ENCODE data around the gene DPM3. TPM values are rescaled to one million over a fixed set of nuclear protein-coding genes. Genes with fewer than 3 reads are reported as not detected.

Gene DPM3
- total and polyA plus RNA-seq, 2 of the 13 experiments (the other 11 are each of a cell fraction or from before 2014, with no cell fraction given) = 23.2 to 53.4 TPM

DNA sequence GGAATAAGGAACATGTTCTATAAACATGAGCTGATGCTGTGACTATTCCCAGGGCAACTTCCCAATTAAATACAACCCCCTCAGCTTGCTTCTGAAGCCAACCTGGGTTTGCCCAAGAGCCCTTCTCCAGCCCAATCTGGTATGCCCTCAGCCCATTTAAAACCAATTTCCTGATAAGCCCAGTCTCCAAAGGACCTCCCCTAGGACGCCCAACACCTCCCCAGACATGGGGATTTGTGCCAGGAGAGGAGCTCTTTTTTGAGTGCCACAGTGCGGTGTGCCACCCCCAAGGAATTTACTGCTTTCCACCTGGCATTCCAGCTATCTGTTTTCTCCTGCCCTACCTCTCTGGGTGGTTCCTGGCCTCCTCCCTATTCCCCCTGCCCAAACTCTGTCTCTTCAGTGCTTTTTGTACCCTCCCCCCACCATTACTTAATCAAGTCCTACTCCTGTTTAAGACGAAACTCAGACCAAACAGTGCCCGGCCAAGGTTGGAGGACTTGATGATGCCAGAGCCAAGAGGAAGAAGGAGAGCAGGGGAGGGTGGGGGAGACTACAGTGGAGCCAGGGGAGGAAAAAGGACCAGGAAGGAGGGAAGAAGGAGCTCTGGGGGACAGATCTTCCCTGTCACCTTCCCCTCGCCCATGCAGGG lies 24.1 kb downstream of the DPM3 start:
- no peaks in the 10 kb centered on the region for H3K79me2 ChIP-seq (ENCODE audit: insufficient read depth, low read length)
- H2AFZ ChIP-seq (ENCODE audit: low read length) = no peak overlapping the region
- no peaks in the 10 kb centered on the region for H4K20me1 ChIP-seq (ENCODE audit: insufficient read depth, low read length)
- no peak overlapping the region for H3K4me2 ChIP-seq (ENCODE audit: low read depth, low read length)
- no peak overlapping the region for H3K9ac ChIP-seq (ENCODE audit: insufficient read depth, low read depth, low read length)
- H3K27me3 ChIP-seq (ENCODE audit: control insufficient read depth in 1 of 2, insufficient read depth in 2 of 2, low read length in 2 of 2) = peaks cover 0 to 7% of the 10 kb centered on the region in 2 experiments; a peak in 1 of 5 replicates
- no peaks in the 10 kb centered on the region for H3K36me3 ChIP-seq (replicated peaks in 1 of 2; ENCODE audit: control insufficient read depth in 1 of 2, insufficient read depth in 2 of 2, low read length in 2 of 2)
- FAIRE-seq (no peak), DNase-seq (ENCODE audit: low spot score) (no peak), ATAC-seq (no peak)
- CTCF ChIA-PET (ENCODE audit: low intra/inter-chr PET ratio, low total read pairs) = no interaction called here
- TF ChIP-seq ETV5 (CRISPR knock-in tag; IDR thresholded peaks at IDR 0.05; ENCODE audit: borderline replicate concordance) (no peak), SP5 (CRISPR knock-in tag; IDR thresholded peaks at IDR 0.05; ENCODE audit: borderline replicate concordance, low read depth) (no peak), CREM (IDR thresholded peaks at IDR 0.05) (no peak), CREM (CRISPR knock-in tag; IDR thresholded peaks at IDR 0.05) (no peak), ZNF773 (CRISPR knock-in tag; IDR thresholded peaks at IDR 0.05; ENCODE audit: borderline replicate concordance) (no peak), ATF7 (IDR thresholded peaks at IDR 0.05) (no peak), ATF7 (CRISPR knock-in tag; IDR thresholded peaks at IDR 0.05) (no peak), ZNF501 (CRISPR knock-in tag; IDR thresholded peaks at IDR 0.05) (no peak), POLR2AphosphoS5 (IDR thresholded peaks at IDR 0.05; ENCODE audit: low read depth, low read length) (no peak), DR1 (CRISPR knock-in tag; IDR thresholded peaks at IDR 0.05) (no peak), KLF15 (CRISPR knock-in tag; IDR thresholded peaks at IDR 0.05; ENCODE audit: borderline replicate concordance) (no peak), TSC22D2 (CRISPR knock-in tag; IDR thresholded peaks at IDR 0.05; ENCODE audit: borderline replicate concordance) (no peak), SALL2 (CRISPR knock-in tag; IDR thresholded peaks at IDR 0.05) (no peak), ZFP36 (IDR thresholded peaks at IDR 0.05; ENCODE audit: borderline replicate concordance, low read depth, low read length, partially characterized antibody) (no peak), ZMAT3 (CRISPR knock-in tag; conservative IDR thresholded peaks at IDR 0.05) (no peak), SRSF9 (IDR thresholded peaks at IDR 0.05; ENCODE audit: borderline replicate concordance, insufficient read depth, low read depth, low read length, poor library complexity, severe bottlenecking) (no peak), ZC3H13 (CRISPR knock-in tag; IDR thresholded peaks at IDR 0.05) (no peak)
- TF ChIP-seq, protein P1, sequence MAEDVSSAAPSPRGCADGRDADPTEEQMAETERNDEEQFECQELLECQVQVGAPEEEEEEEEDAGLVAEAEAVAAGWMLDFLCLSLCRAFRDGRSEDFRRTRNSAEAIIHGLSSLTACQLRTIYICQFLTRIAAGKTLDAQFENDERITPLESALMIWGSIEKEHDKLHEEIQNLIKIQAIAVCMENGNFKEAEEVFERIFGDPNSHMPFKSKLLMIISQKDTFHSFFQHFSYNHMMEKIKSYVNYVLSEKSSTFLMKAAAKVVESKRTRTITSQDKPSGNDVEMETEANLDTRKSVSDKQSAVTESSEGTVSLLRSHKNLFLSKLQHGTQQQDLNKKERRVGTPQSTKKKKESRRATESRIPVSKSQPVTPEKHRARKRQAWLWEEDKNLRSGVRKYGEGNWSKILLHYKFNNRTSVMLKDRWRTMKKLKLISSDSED (CRISPR knock-in tag; IDR thresholded peaks at IDR 0.05) = no peak
- TF ChIP-seq, protein P2, sequence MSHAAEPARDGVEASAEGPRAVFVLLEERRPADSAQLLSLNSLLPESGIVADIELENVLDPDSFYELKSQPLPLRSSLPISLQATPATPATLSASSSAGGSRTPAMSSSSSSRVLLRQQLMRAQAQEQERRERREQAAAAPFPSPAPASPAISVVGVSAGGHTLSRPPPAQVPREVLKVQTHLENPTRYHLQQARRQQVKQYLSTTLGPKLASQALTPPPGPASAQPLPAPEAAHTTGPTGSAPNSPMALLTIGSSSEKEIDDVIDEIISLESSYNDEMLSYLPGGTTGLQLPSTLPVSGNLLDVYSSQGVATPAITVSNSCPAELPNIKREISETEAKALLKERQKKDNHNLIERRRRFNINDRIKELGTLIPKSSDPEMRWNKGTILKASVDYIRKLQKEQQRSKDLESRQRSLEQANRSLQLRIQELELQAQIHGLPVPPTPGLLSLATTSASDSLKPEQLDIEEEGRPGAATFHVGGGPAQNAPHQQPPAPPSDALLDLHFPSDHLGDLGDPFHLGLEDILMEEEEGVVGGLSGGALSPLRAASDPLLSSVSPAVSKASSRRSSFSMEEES (CRISPR knock-in tag; IDR thresholded peaks at IDR 0.05) = no peak
- TF ChIP-seq, protein P3, sequence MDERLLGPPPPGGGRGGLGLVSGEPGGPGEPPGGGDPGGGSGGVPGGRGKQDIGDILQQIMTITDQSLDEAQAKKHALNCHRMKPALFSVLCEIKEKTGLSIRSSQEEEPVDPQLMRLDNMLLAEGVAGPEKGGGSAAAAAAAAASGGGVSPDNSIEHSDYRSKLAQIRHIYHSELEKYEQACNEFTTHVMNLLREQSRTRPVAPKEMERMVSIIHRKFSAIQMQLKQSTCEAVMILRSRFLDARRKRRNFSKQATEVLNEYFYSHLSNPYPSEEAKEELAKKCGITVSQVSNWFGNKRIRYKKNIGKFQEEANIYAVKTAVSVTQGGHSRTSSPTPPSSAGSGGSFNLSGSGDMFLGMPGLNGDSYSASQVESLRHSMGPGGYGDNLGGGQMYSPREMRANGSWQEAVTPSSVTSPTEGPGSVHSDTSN (CRISPR knock-in tag; IDR thresholded peaks at IDR 0.05) = no peak
- H3K4me3 ChIP-seq (replicated peaks in 1 of 3; ENCODE audit: insufficient read depth in 1 of 3, low read depth in 2 of 3, low read length in 3 of 3) = no peak overlapping the region
- WGBS (ENCODE audit: low lambda C conversion rate) = 31% methylated on average over 5 of the region's 5 CpGs
- no peak overlapping the region for H3K27ac ChIP-seq (ENCODE audit: extremely low read length, insufficient read depth, low read length)
- H3K4me1 ChIP-seq (ENCODE audit: insufficient read depth, low read length) = peaks cover 29% of the 10 kb centered on the region
- no TSS peak for BruUV-seq (replicated peaks)
- H3K9me3 ChIP-seq (ENCODE audit: low read length) = no peaks in the 10 kb centered on the region
- intact Hi-C loops (cut with micrococcal nuclease; ENCODE audit: unreplicated experiment) (no loop called here), in situ Hi-C loops (cut with HindIII; ENCODE audit: extremely low pct_ligation_motif_present, low pct_unique_long_range_greater_than_20kb) (no loop called here)
- POLR2A ChIA-PET = interaction anchor here (3.4 kb wide), 1 partner anchor 9 kb away, joined by 18 read pairs; no protein-coding TSS in a partner anchor
